ENCODE data around the gene ANKRD2.

GRCh38 chr10:97546456-97547270, 25.9 kb upstream of the ANKRD2 start:
- TF ChIP-seq POLR2AphosphoS5 (IDR thresholded peaks at IDR 0.05; ENCODE audit: low read depth, low read length) (no peak), POLR2A (IDR thresholded peaks at IDR 0.05; ENCODE audit: low read depth, low read length) (no peak), TAF1 (IDR thresholded peaks at IDR 0.05; ENCODE audit: low read depth, low read length) (no peak)
